Neural progenitor cell (in vitro differentiated cells): ENCODE results near the gene GULP1.

ENCODE experiments used
- CTCF ChIP-seq: fragments of 200-600 bp; sonication (generic); IDR thresholded peaks from 2 replicates; pipeline ENCODE4 v1.5.1; 2017; ENCODE audit warnings: antibody characterized with exemption, mild to moderate bottlenecking
- EZH2phosphoT487 ChIP-seq: fragments of 200-600 bp; sonication (generic); IDR thresholded peaks from 2 replicates; pipeline ENCODE4 v1.6.1; 2017; ENCODE audit warnings: antibody characterized with exemption

- no peak for TF ChIP-seq EZH2phosphoT487
- TF ChIP-seq CTCF = no peak
Measured at GRCh38 chr2:188303363-188304031, 11.8 kb downstream of the GULP1 start.
